K562 (cell line): Measurements from ENCODE around the gene TTC9B. TPM values are rescaled to one million over a fixed set of nuclear protein-coding genes. Genes with fewer than 3 reads are reported as not detected.

Experiments
- ATAC-seq: fragments of 200-7000 bp; cut with Tn5 transposase; 3 replicates; pipeline ENCODE4 v1.9.1; 2020; ENCODE audit warnings: moderate library complexity
- BruUV-seq: library from RNA; stranded (reverse); fragments of 400-500 nt; replicated peaks from 2 replicates; lab custom pipeline; 2021; lab: Mats Ljungman, UMichigan
- CTCF ChIA-PET: fragments of 300-600 bp; formaldehyde crosslinking; extraction: SDS; loops from one replicate; lab custom pipeline; 2021; ENCODE audit warnings: low intra/inter-chr PET ratio; lab: Yijun Ruan, JAX
- POLR2A ChIA-PET: fragments of 300-600, 350-650 bp; sonication (Branson Sonifier 250); formaldehyde crosslinking; extraction: SDS; loops from one replicate; lab custom pipeline; 2021; ENCODE audit warnings: antibody characterized with exemption, inconsistent platforms; lab: Yijun Ruan, JAX
- DNase-seq, 4 experiments: peaks; one replicate each; pipeline versions ENCODE4 v3.0.0 to v3.0.0-alpha.2; 2011 to 2018; ENCODE audit warnings: low spot score in 3 of 4, mixed read lengths in 3 of 4; ENCODE audit errors: extremely low read depth in 1 of 4
- FAIRE-seq: peaks from 2 replicates; lab custom pipeline; 2011; peaks lifted over from hg19 to GRCh38; lab: Jason Lieb, UNC
- H2AFZ ChIP-seq: 2 replicates; pipeline ENCODE4 v1.6.0; 2011; ENCODE audit warnings: low read depth, low read length, control low read depth, inconsistent platforms
- H3K27ac ChIP-seq: fragments of 200-600 bp; 3 replicates; pipeline ENCODE4 v1.8.0; 2011; ENCODE audit warnings: low read depth, mild to moderate bottlenecking, control low read depth, inconsistent platforms, low read length, moderate library complexity, mixed read lengths; ENCODE audit errors: extremely low read depth
- H3K27me3 ChIP-seq, 2 experiments: fragments of 300-600 bp in 1 of 2; 2 replicates in 1 of 2; 3 replicates in 1 of 2; pipeline versions ENCODE4 v1.6.0 to v1.8.0; 2011; ENCODE audit warnings: inconsistent platforms in 2 of 2, low read length in 2 of 2, mild to moderate bottlenecking in 1 of 2, mixed read lengths in 1 of 2, moderate library complexity in 1 of 2; ENCODE audit not compliant: control insufficient read depth in 2 of 2, insufficient read depth in 2 of 2
- H3K36me3 ChIP-seq: fragments of 300-600 bp; 3 replicates; pipeline ENCODE4 v1.8.0; 2011; ENCODE audit warnings: mild to moderate bottlenecking, low read length, inconsistent platforms; ENCODE audit not compliant: control insufficient read depth, insufficient read depth
- H3K4me1 ChIP-seq, 2 experiments: fragments of 200-600 bp in 1 of 2; replicated peaks in 1 of 2; 2 replicates in 1 of 2; 3 replicates in 1 of 2; pipeline versions ENCODE4 v1.5.1 to v1.8.0; 2011; ENCODE audit warnings: inconsistent platforms in 2 of 2, low read length in 2 of 2, mild to moderate bottlenecking in 1 of 2, mixed read lengths in 1 of 2, moderate library complexity in 1 of 2; ENCODE audit not compliant: control insufficient read depth in 2 of 2, insufficient read depth in 2 of 2
- H3K4me2 ChIP-seq: 2 replicates; pipeline ENCODE4 v1.6.1; 2011; ENCODE audit warnings: low read length, control low read depth, inconsistent platforms, mixed read lengths; ENCODE audit not compliant: insufficient read depth
- H3K4me3 ChIP-seq: fragments of 200-600 bp; sonication (generic), shearing (Covaris generic); 2 replicates; pipeline ENCODE4 v1.5.1; 2016; ENCODE audit warnings: control low read depth, inconsistent platforms
- H3K79me2 ChIP-seq: fragments of 200-600 bp; 3 replicates; pipeline ENCODE4 v1.8.0; 2011; ENCODE audit warnings: low read length, inconsistent platforms; ENCODE audit not compliant: control insufficient read depth, insufficient read depth
- H3K9ac ChIP-seq, 2 experiments: 2 replicates each; pipeline versions ENCODE4 v1.6.0 to v1.6.1; 2011; ENCODE audit warnings: low read depth in 2 of 2, low read length in 2 of 2, control low read depth in 1 of 2, inconsistent platforms in 1 of 2, mild to moderate bottlenecking in 1 of 2, mixed read lengths in 1 of 2; ENCODE audit not compliant: insufficient read depth in 1 of 2
- H3K9me1 ChIP-seq: one replicate; pipeline ENCODE4 v1.6.0; 2011; ENCODE audit warnings: inconsistent platforms, mild to moderate bottlenecking, low read length, moderate library complexity; ENCODE audit not compliant: control insufficient read depth, insufficient read depth
- H3K9me3 ChIP-seq: replicated peaks from 2 replicates; pipeline ENCODE4 v1.5.1; 2011; ENCODE audit warnings: low read depth, low read length, inconsistent platforms; ENCODE audit not compliant: control insufficient read depth, insufficient read depth
- H4K20me1 ChIP-seq: replicated peaks from 2 replicates; pipeline ENCODE4 v1.6.1; 2011; ENCODE audit warnings: low read length, inconsistent platforms, mixed read lengths; ENCODE audit not compliant: control insufficient read depth, insufficient read depth
- ARNT ChIP-seq, 2 experiments: fragments of 450-650 bp; IDR thresholded peaks; 2 replicates each; pipeline ENCODE4 v1.6.1; 2016; ENCODE audit warnings: mild to moderate bottlenecking in 1 of 2
- IRF9 ChIP-seq: fragments of 450-650 bp; IDR thresholded peaks from 2 replicates; pipeline ENCODE4 v1.6.1; 2016; ENCODE audit warnings: missing biosample characterization, missing genetic modification characterization
- POLR2G ChIP-seq: fragments of 200-400 bp; formaldehyde crosslinking; IDR thresholded peaks from 2 replicates; pipeline ENCODE4 v1.6.1; 2017; ENCODE audit warnings: low read depth, mild to moderate bottlenecking, antibody characterized with exemption, low read length, moderate library complexity
- TCFL5 ChIP-seq: fragments of 250-450 bp; sonication (Bioruptor Pico); conservative IDR thresholded peaks from 2 replicates; pipeline ENCODE4 v1.6.1; 2021; ENCODE audit warnings: mild to moderate bottlenecking, moderate library complexity, matching md5 sums
- ZNF133 ChIP-seq: fragments of 250-450 bp; sonication (Bioruptor Pico); IDR thresholded peaks from 2 replicates; pipeline ENCODE4 v1.4.0; 2020; ENCODE audit warnings: mild to moderate bottlenecking
- WGBS: fragments of 100-300 bp; shearing (Covaris generic); methylation state at CpG from one replicate; pipeline ENCODE4 v1.1.6; 2016; ENCODE audit warnings: low coverage, mixed read lengths; ENCODE audit not compliant: insufficient coverage; ENCODE audit errors: missing lambda C conversion rate; 5-methylcytosine and 5-hydroxymethylcytosine counted together
- in situ Hi-C: fragments of 300-500 bp; cut with MboI; formaldehyde crosslinking; loops from 4 replicates; pipeline ENCODE4 v1.15.0; 2018; ENCODE audit warnings: inconsistent platforms, mixed read lengths
- intact Hi-C: fragments of 100-400 bp; cut with micrococcal nuclease; formaldehyde crosslinking; loops from 2 replicates; pipeline ENCODE4 v1.14.2; 2022
- polyA plus RNA-seq, 8 experiments: library from polyadenylated mRNA; depleted of rRNA in 4 of 8; stranded (reverse) in 5 of 8; unstranded in 3 of 8; fragments of >200 nt; fragmentation: Nextera tagmentation in 2 of 8; fragmentation: Illumina TruSeq in 1 of 8; extraction: Ambion mirVana in 2 of 8; extraction: Trizol in 1 of 8; gene quantifications; 2 replicates each; pipeline versions ENCODE4 v1.2.1 to v1.2.3, GENCODE V29; 2011 to 2014; ENCODE audit warnings: inconsistent platforms in 1 of 8, missing spikeins in 1 of 8
- total RNA-seq, 7 experiments: library from RNA; depleted of rRNA in 6 of 7; stranded (reverse); fragments of >200 nt in 6 of 7; fragmentation: Illumina TruSeq in 2 of 7; extraction: Trizol in 2 of 7; gene quantifications; 2 replicates each; pipeline versions ENCODE4 v1.2.1 to v1.2.3, GENCODE V29; 2011 to 2021; ENCODE audit warnings: low replicate concordance in 1 of 7

Gene TTC9B
- total and polyA plus RNA-seq, 9 of the 15 experiments (the other 6 are each of a cell fraction or from before 2014, with no cell fraction given), result 0.06 to 0.14 TPM; not detected in 7

- ATAC-seq, result no peak
- Histone ChIP-seq H3K4me3 (no peak overlapping the region), H3K27me3 (no peaks in the 10 kb centered on the region), H3K4me1 (peaks cover 0 to 22% of the 10 kb centered on the region in 2 experiments; a peak in 1 of 5 replicates), H3K9me1 (no peaks in the 10 kb centered on the region), H3K36me3 (peaks cover 86% of the 10 kb centered on the region; the same call in 2 of the 3 replicates), H3K79me2 (no peaks in the 10 kb centered on the region), H3K4me2 (no peak overlapping the region), H4K20me1 (no peaks in the 10 kb centered on the region; the same call in 1 of the 2 replicates), H3K27ac (no peak overlapping the region), H3K9me3 (no peaks in the 10 kb centered on the region), H3K9ac (no peak overlapping the region), H2AFZ (no peak overlapping the region)
- POLR2A ChIA-PET, result no interaction called here
- in situ Hi-C loops (no loop called here), intact Hi-C loops (no loop called here)
- TF ChIP-seq TCFL5 (CRISPR knock-in tag) (no peak), POLR2G (0 out of 2 replicates have a peak, but pooled peaks have one; percentile 20)
- no peak for DNase-seq
- WGBS, result 89% methylated on average over 9 of the region's 9 CpGs
- no TSS peak for BruUV-seq
- no peak for FAIRE-seq
- CTCF ChIA-PET, result no interaction called here
Measured at GRCh38 chr19:40238775-40239174, 20.6 kb upstream of the TTC9B start.

GRCh38 chr19:40237791-40238190, 19.6 kb upstream of the TTC9B start:
- H3K4me3 ChIP-seq, result no peak overlapping the region
- H3K9me1 ChIP-seq, result no peaks in the 10 kb centered on the region
- no peak for ATAC-seq
- no peak overlapping the region for H3K4me2 ChIP-seq
- TF ChIP-seq ARNT (IDR thresholded peaks at IDR 0.05), result no peak
- no peak for TF ChIP-seq IRF9 (tag)
- TF ChIP-seq ZNF133 (CRISPR knock-in tag), result no peak
- H4K20me1 ChIP-seq, result no peaks in the 10 kb centered on the region
- H3K27ac ChIP-seq, result no peak overlapping the region
- H3K36me3 ChIP-seq, result peaks cover 91% of the 10 kb centered on the region; the same call in 2 of the 3 replicates
- no peak overlapping the region for H3K9ac ChIP-seq
- no TSS peak for BruUV-seq
- ChIA-PET CTCF (no interaction called here), POLR2A (interaction anchor here (0.6 kb wide), 1 partner anchor 12 kb away, joined by 4 read pairs; no protein-coding TSS in a partner anchor)
- FAIRE-seq, result no peak
- 99% methylated on average over 13 of the region's 14 CpGs for WGBS
- H3K4me1 ChIP-seq, result peaks cover 2 to 32% of the 10 kb centered on the region in 2 experiments; a peak in 3 of 5 replicates
- DNase-seq, result no peak
- intact Hi-C loops, result no loop called here
- no peaks in the 10 kb centered on the region for H3K27me3 ChIP-seq
- in situ Hi-C loops, result no loop called here
- no peaks in the 10 kb centered on the region for H3K9me3 ChIP-seq
- H3K79me2 ChIP-seq, result no peaks in the 10 kb centered on the region
- H2AFZ ChIP-seq, result no peak overlapping the region
